ENCODE measurements around the gene NPTN.

NPTN gene

GRCh38 chr15:73597036-73597638, 36.1 kb downstream of the NPTN start:
- no peaks in the 10 kb centered on the region for H3K27me3 ChIP-seq (ENCODE audit: insufficient read depth, low read depth)
- H2AFZ ChIP-seq (ENCODE audit: low read depth) = no peak overlapping the region
- H3K4me2 ChIP-seq = no peak overlapping the region
- H4K20me1 ChIP-seq (ENCODE audit: insufficient read depth) = no peaks in the 10 kb centered on the region
- H3K9ac ChIP-seq = no peak overlapping the region
- H3K36me3 ChIP-seq (ENCODE audit: insufficient read depth) = no peaks in the 10 kb centered on the region
- H3K79me2 ChIP-seq (ENCODE audit: insufficient read depth, low read depth) = peaks cover 16% of the 10 kb centered on the region
- TF ChIP-seq CTCF (conservative IDR thresholded peaks at IDR 0.05; ENCODE audit: low read depth, low read length) = no peak
- H3K27ac ChIP-seq = no peak overlapping the region
- no peak overlapping the region for H3K4me3 ChIP-seq (IDR thresholded peaks at IDR 0.05; ENCODE audit: insufficient read depth, low read depth, low read length)
- peaks cover 23% of the 10 kb centered on the region for H3K4me1 ChIP-seq (ENCODE audit: low read depth, poor library complexity, severe bottlenecking)

GRCh38 chr15:73596174-73596573, 37.0 kb downstream of the NPTN start:
- H4K20me1 ChIP-seq (ENCODE audit: insufficient read depth) = no peaks in the 10 kb centered on the region
- no peak for TF ChIP-seq CTCF (conservative IDR thresholded peaks at IDR 0.05; ENCODE audit: low read depth, low read length)
- H2AFZ ChIP-seq (ENCODE audit: low read depth) = no peak overlapping the region
- peaks cover 16% of the 10 kb centered on the region for H3K79me2 ChIP-seq (ENCODE audit: insufficient read depth, low read depth)
- no peak overlapping the region for H3K4me2 ChIP-seq
- H3K9ac ChIP-seq = no peak overlapping the region
- no peak overlapping the region for H3K4me3 ChIP-seq (IDR thresholded peaks at IDR 0.05; ENCODE audit: insufficient read depth, low read depth, low read length)
- H3K4me1 ChIP-seq (ENCODE audit: low read depth, poor library complexity, severe bottlenecking) = peaks cover 14% of the 10 kb centered on the region
- no peak overlapping the region for H3K27ac ChIP-seq
- no peaks in the 10 kb centered on the region for H3K27me3 ChIP-seq (ENCODE audit: insufficient read depth, low read depth)
- H3K36me3 ChIP-seq (ENCODE audit: insufficient read depth) = no peaks in the 10 kb centered on the region

GRCh38 chr15:73594109-73594508, 39.1 kb downstream of the NPTN start:
- no peak for TF ChIP-seq CTCF (conservative IDR thresholded peaks at IDR 0.05; ENCODE audit: low read depth, low read length)
- Histone ChIP-seq H3K79me2 (ENCODE audit: insufficient read depth, low read depth) (0 out of 2 replicates have a peak, but pooled peaks cover 9% of the 10 kb centered on the region), H2AFZ (ENCODE audit: low read depth) (no peak overlapping the region), H3K36me3 (ENCODE audit: insufficient read depth) (no peaks in the 10 kb centered on the region), H3K9ac (no peak overlapping the region), H3K4me3 (IDR thresholded peaks at IDR 0.05; ENCODE audit: insufficient read depth, low read depth, low read length) (no peak overlapping the region), H4K20me1 (ENCODE audit: insufficient read depth) (no peaks in the 10 kb centered on the region), H3K27ac (no peak overlapping the region), H3K4me1 (ENCODE audit: low read depth, poor library complexity, severe bottlenecking) (no peaks in the 10 kb centered on the region), H3K4me2 (no peak overlapping the region), H3K27me3 (ENCODE audit: insufficient read depth, low read depth) (no peaks in the 10 kb centered on the region)

GRCh38 chr15:73593304-73594074, 39.7 kb downstream of the NPTN start:
- Histone ChIP-seq H3K79me2 (ENCODE audit: insufficient read depth, low read depth) (0 out of 2 replicates have a peak, but pooled peaks cover 3% of the 10 kb centered on the region), H3K4me3 (IDR thresholded peaks at IDR 0.05; ENCODE audit: insufficient read depth, low read depth, low read length) (no peak overlapping the region), H3K36me3 (ENCODE audit: insufficient read depth) (no peaks in the 10 kb centered on the region), H3K9ac (no peak overlapping the region), H3K4me1 (ENCODE audit: low read depth, poor library complexity, severe bottlenecking) (no peaks in the 10 kb centered on the region), H3K4me2 (no peak overlapping the region), H2AFZ (ENCODE audit: low read depth) (no peak overlapping the region), H3K27me3 (ENCODE audit: insufficient read depth, low read depth) (no peaks in the 10 kb centered on the region), H3K27ac (no peak overlapping the region), H4K20me1 (ENCODE audit: insufficient read depth) (no peaks in the 10 kb centered on the region)
- no peak for TF ChIP-seq CTCF (conservative IDR thresholded peaks at IDR 0.05; ENCODE audit: low read depth, low read length)

All from KMS-11 (cell line).